NB4 (cell line): Measurements from ENCODE around the gene TMEM183A.

Source experiments
- DNase-seq: peaks from one replicate; pipeline ENCODE4 v3.0.0; 2010; ENCODE audit warnings: low read depth
- H3K4me3 ChIP-seq: one replicate; pipeline ENCODE4 v1.5.1; 2011; ENCODE audit warnings: mild to moderate bottlenecking, low read depth, low read length, moderate library complexity
- MAX ChIP-seq: IDR thresholded peaks from 2 replicates; pipeline ENCODE4 v1.6.1; 2011; ENCODE audit warnings: low read depth, low read length
- MYC ChIP-seq: IDR thresholded peaks from 2 replicates; pipeline ENCODE4 v1.6.1; 2011; ENCODE audit warnings: low read depth, low read length
- POLR2A ChIP-seq: IDR thresholded peaks from 2 replicates; pipeline ENCODE4 v1.6.1; 2011; ENCODE audit warnings: mild to moderate bottlenecking; ENCODE audit not compliant: insufficient read length; ENCODE audit errors: extremely low read depth
- TF ChIP-seq, protein P1 (sequence below): IDR thresholded peaks from one replicate; pipeline ENCODE4 v1.5.1; 2012; ENCODE audit warnings: low read depth, low read length

Gene TMEM183A

DNA sequence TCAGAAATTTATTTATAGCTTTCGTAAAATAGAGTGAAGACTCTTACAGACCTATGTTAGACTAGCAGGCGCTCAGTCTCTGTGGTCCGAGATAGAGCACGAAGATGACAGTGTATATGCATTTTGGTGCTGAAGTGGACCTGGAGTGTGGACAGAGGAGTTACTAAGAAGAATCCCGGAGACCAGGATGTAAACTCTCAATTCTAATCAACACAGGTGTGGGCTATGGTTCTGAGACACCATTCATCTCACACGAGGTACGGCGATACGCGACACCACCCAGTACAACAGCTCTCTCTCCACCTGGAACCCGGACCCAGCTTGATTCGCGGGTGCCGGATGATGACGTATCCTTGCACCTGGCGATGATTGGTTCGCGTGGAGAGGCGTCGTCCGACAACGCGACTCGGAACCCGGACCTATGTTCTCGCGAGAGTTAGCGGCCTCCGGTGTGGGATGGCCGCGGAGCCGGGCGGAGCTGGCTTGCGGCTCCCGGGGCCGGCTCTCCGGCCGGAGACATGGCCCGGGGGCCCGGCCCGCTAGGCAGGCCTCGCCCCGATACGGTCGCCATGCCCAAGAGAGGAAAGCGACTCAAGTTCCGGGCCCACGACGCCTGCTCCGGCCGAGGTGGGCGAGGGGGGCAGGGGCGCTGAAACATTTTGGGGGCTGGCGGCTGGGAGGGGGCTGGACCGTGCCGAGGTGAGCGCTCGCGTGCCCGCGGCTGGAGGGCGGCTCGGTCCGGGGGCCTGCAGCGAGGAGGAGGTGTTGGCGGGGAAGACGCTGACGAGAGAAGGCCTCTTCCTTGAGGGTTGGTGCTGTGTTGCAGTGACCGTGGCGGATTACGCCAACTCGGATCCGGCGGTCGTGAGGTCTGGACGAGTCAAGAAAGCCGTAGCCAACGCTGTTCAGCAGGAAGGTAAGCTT, at the start of gene TMEM183A:
Gene TMEM183A, plus strand, starts transcription at position 427 of the 924 bp plus-strand sequence. Its CDS starts 92 bp downstream, at position 519.
- TF ChIP-seq, protein P1, sequence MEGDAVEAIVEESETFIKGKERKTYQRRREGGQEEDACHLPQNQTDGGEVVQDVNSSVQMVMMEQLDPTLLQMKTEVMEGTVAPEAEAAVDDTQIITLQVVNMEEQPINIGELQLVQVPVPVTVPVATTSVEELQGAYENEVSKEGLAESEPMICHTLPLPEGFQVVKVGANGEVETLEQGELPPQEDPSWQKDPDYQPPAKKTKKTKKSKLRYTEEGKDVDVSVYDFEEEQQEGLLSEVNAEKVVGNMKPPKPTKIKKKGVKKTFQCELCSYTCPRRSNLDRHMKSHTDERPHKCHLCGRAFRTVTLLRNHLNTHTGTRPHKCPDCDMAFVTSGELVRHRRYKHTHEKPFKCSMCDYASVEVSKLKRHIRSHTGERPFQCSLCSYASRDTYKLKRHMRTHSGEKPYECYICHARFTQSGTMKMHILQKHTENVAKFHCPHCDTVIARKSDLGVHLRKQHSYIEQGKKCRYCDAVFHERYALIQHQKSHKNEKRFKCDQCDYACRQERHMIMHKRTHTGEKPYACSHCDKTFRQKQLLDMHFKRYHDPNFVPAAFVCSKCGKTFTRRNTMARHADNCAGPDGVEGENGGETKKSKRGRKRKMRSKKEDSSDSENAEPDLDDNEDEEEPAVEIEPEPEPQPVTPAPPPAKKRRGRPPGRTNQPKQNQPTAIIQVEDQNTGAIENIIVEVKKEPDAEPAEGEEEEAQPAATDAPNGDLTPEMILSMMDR: no peak
- TF ChIP-seq MAX (peak; percentile 88), POLR2A (peak; percentile 98), MYC (peak; percentile 96)
- peak; percentile 98 for DNase-seq
- H3K4me3 ChIP-seq: peak within 1 kb of the TSS; percentile 99

DNA sequence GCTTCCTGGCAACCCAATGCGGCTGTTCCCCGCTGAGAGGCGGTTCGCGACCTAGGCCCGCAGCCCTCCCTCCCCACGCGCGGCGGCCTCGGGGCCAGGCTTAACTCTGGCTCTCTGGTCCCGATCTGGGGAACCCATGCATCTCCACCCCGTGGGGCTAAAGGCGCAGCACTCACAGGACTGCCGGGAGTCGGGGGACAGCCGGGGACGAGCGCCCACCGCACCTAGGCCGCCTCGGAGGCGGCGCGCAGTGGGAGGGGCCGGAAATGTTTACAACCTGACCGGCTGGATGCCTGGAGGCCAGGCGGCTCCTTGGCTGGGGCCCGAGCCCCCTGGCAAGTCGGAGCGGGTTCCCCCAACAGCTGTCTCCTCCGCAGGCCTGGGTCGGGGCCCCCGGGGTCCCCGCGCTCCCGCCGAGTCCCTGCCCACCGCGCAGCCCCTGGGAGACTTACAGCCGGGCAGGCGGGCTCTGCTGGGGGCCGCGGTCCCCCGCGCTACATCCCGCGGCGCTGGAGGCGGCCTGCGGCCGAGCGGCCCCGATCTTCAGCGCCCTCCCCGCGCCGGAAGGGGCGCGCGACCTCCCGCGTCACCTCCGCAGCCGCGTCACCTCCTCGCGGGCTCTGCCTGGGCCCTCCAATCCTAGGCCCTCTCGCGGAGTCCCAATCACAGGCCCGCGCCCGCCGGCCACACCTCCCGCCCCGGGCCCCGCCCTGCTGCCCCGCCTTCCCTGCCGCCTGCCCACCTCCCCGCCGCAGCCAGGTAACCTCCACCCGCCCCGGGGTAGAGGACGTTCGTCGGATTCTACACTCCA, 49.2 kb upstream of the TMEM183A start, which contains the start of gene ADIPOR1:
Gene ADIPOR1, minus strand, starts transcription at position 580 of the 811 bp plus-strand sequence. CDS start 7,242 bp downstream, outside the sequence.
- TF ChIP-seq MAX: no peak; the same call in 1 of the 2 replicates
- TF ChIP-seq, protein P1: no peak
- TF ChIP-seq MYC: 0 out of 2 replicates have a peak, but pooled peaks have one; percentile 9
- peak; percentile 91 for TF ChIP-seq POLR2A
- peak; percentile 89 for DNase-seq
- peak within 1 kb of the TSS; percentile 77 for H3K4me3 ChIP-seq

GRCh38 chr1:202958544-202959275, 48.5 kb upstream of the TMEM183A start:
- H3K4me3 ChIP-seq: peak overlapping the region; percentile 73
- peak; percentile 16 for DNase-seq
- TF ChIP-seq POLR2A: no peak
- no peak for TF ChIP-seq MYC
- TF ChIP-seq MAX: no peak
- TF ChIP-seq, protein P1: no peak

GRCh38 chr1:202959276-202959620, 47.9 kb upstream of the TMEM183A start:
- TF ChIP-seq, protein P1: no peak
- TF ChIP-seq MAX (no peak), POLR2A (no peak), MYC (no peak)
- H3K4me3 ChIP-seq: no peak overlapping the region
- peak; percentile 35 for DNase-seq

GRCh38 chr1:202961220-202961880, 45.8 kb upstream of the TMEM183A start:
- no peak overlapping the region for H3K4me3 ChIP-seq
- no peak for TF ChIP-seq MAX
- TF ChIP-seq, protein P1: no peak
- no peak for TF ChIP-seq MYC
- DNase-seq: no peak
